Spleen (tissue), 7 donors: ENCODE results near the gene ARHGEF25.
"Not testable (repeated sequence)": the region's sequence is repeated elsewhere in the genome, so short reads cannot be mapped to it uniquely, and the experiment has no call there.

Source experiments
- POLR2A ChIP-seq, 3 donors: fragments of 450-650 bp; IDR thresholded peaks; one replicate each; pipeline ENCODE4 v1.5.1; 2017; ENCODE audit warnings: antibody characterized with exemption in 3 of 3, mild to moderate bottlenecking in 1 of 3
- POLR2AphosphoS5 ChIP-seq, 3 donors: sonication (generic); formaldehyde crosslinking; IDR thresholded peaks; one replicate each; pipeline ENCODE4 v1.5.1; 2017; ENCODE audit warnings: antibody characterized with exemption in 3 of 3
- TF ChIP-seq, protein P1 (sequence below), 11 experiments: fragments of 200-600 bp in 7 of 11; fragments of 450-650 bp in 4 of 11; sonication (generic) in 4 of 11; IDR thresholded peaks in 8 of 11; conservative IDR thresholded peaks in 3 of 11; 1 replicate in 7 of 11; 2 replicates in 4 of 11; pipeline versions ENCODE4 v1.4.0 to v1.8.0; 2016 to 2021; ENCODE audit warnings: antibody characterized with exemption in 11 of 11, inconsistent platforms in 4 of 11, mild to moderate bottlenecking in 1 of 11
- donor health status: DM: no; HTN: no; CAD: no; lungs with moderate emphysema.
- donor health status: DM: no; HTN: no; CAD: no.
- donor health status: DM: no; HTN: no; CAD: no.

DNA sequence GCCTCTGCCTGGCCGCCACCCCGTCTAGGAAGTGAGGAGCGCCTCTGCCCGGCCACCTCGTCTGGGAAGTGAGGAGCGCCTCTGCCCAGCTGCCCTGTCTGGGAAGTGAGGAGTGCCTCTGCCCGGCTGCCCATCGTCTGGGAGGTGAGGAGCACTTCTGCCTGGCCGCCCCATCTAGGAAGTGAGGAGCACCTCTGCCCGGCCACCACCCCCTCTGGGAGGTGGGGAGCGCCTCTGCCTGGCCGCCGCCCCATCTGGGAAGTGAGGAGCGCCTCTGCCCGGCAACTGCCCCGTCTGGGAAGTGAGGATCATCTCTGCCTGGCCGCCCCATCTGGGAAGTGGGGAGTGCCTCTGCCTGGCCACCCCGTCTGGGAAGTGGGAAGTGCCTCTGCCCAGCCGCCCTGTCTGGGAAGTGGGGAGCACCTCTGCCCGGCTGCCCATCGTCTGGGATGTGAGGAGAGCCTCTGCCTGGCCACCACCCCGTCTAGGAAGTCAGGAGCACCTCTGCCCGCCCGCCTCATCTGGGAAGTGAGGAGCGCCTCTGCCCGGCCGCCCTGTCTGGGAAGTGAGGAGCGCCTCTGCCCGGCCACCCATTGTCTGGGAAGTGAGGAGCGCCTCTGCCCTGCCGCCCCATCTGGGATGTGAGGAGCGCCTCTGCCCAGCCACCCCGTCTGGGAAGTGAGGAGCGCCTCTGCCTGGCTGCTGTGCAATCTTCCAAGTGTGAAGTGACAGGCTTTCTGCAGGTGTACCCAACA lies 54.0 kb downstream of the ARHGEF25 start:
- TF ChIP-seq, protein P1, sequence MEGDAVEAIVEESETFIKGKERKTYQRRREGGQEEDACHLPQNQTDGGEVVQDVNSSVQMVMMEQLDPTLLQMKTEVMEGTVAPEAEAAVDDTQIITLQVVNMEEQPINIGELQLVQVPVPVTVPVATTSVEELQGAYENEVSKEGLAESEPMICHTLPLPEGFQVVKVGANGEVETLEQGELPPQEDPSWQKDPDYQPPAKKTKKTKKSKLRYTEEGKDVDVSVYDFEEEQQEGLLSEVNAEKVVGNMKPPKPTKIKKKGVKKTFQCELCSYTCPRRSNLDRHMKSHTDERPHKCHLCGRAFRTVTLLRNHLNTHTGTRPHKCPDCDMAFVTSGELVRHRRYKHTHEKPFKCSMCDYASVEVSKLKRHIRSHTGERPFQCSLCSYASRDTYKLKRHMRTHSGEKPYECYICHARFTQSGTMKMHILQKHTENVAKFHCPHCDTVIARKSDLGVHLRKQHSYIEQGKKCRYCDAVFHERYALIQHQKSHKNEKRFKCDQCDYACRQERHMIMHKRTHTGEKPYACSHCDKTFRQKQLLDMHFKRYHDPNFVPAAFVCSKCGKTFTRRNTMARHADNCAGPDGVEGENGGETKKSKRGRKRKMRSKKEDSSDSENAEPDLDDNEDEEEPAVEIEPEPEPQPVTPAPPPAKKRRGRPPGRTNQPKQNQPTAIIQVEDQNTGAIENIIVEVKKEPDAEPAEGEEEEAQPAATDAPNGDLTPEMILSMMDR (IDR thresholded peaks at IDR 0.05 in 8 of 11, conservative IDR thresholded peaks at IDR 0.05 in 3 of 11), result not testable (repeated sequence)
- not testable (repeated sequence) for TF ChIP-seq POLR2A, POLR2AphosphoS5 (IDR thresholded peaks at IDR 0.05)
